Common myeloid progenitor, CD34-positive (primary cell): Measurements from ENCODE around the gene ZNF750.
A peak's percentile ranks its signal among the peaks of the same experiment; 100 is the strongest.

Experiments
- CTCF ChIA-PET: fragments of 350-600 bp; sonication (Branson Sonifier 250); formaldehyde crosslinking; loops from one replicate; lab custom pipeline; 2021; ENCODE audit warnings: antibody characterized with exemption; lab: Charles Lee
- POLR2A ChIA-PET: fragments of 350-600 bp; sonication (Branson Sonifier 250); formaldehyde crosslinking; loops from one replicate; lab custom pipeline; 2021; ENCODE audit warnings: antibody characterized with exemption; lab: Charles Lee
- DNase-seq, 3 donors: peaks; one replicate each; pipeline versions ENCODE4 v3.0.0 to v3.0.0-alpha.2; 2013
- H3K27ac ChIP-seq, 2 experiments: 1 replicate in 1 of 2; 2 replicates in 1 of 2; pipeline ENCODE4 v1.7.0; 2013; ENCODE audit warnings: inconsistent platforms in 2 of 2, low read length in 2 of 2, mild to moderate bottlenecking in 2 of 2, low read depth in 1 of 2, moderate library complexity in 1 of 2; ENCODE audit not compliant: severe bottlenecking in 2 of 2, insufficient read depth in 1 of 2, poor library complexity in 1 of 2
- H3K27me3 ChIP-seq, 5 experiments: replicated peaks in 2 of 5; 1 replicate in 3 of 5; 2 replicates in 2 of 5; pipeline versions ENCODE4 v1.6.1 to v1.7.0; 2013; ENCODE audit warnings: low read length in 4 of 5, mild to moderate bottlenecking in 2 of 5, moderate library complexity in 2 of 5, inconsistent platforms in 1 of 5; ENCODE audit not compliant: insufficient read depth in 5 of 5, control insufficient read depth in 4 of 5
- H3K36me3 ChIP-seq, 4 experiments: 1 replicate in 2 of 4; 2 replicates in 2 of 4; pipeline versions ENCODE4 v1.6.1 to v1.7.0; 2013; ENCODE audit warnings: low read length in 3 of 4, control low read depth in 1 of 4, mild to moderate bottlenecking in 1 of 4; ENCODE audit not compliant: control insufficient read depth in 4 of 4, insufficient read depth in 4 of 4
- H3K4me1 ChIP-seq, 4 experiments: 1 replicate in 3 of 4; 2 replicates in 1 of 4; pipeline versions ENCODE4 v1.6.1 to v1.7.1; 2013; ENCODE audit warnings: low read length in 3 of 4, mild to moderate bottlenecking in 3 of 4, control low read depth in 1 of 4, inconsistent platforms in 1 of 4, moderate library complexity in 1 of 4; ENCODE audit not compliant: control insufficient read depth in 4 of 4, insufficient read depth in 4 of 4; ENCODE audit errors: control extremely low read depth in 1 of 4
- H3K4me3 ChIP-seq, 7 experiments: 1 replicate in 4 of 7; 2 replicates in 3 of 7; pipeline versions ENCODE4 v1.5.1 to v1.7.0; 2013; ENCODE audit warnings: mild to moderate bottlenecking in 7 of 7, low read length in 6 of 7, moderate library complexity in 6 of 7, inconsistent platforms in 2 of 7, low read depth in 2 of 7, control low read depth in 1 of 7; ENCODE audit not compliant: insufficient read depth in 4 of 7, control insufficient read depth in 1 of 7; ENCODE audit errors: extremely low read depth in 1 of 7
- H3K9me3 ChIP-seq, 5 experiments: 1 replicate in 4 of 5; 2 replicates in 1 of 5; pipeline versions ENCODE4 v1.6.1 to v1.7.1; 2013; ENCODE audit warnings: low read length in 4 of 5, mild to moderate bottlenecking in 2 of 5, inconsistent platforms in 1 of 5, low read depth in 1 of 5, moderate library complexity in 1 of 5; ENCODE audit not compliant: control insufficient read depth in 4 of 5, insufficient read depth in 2 of 5; ENCODE audit errors: control extremely low read depth in 1 of 5
- WGBS: methylation state at CpG from one replicate; pipeline ENCODE4 v1.1.5; 2013; ENCODE audit not compliant: insufficient coverage; 5-methylcytosine and 5-hydroxymethylcytosine counted together

The ZNF750 gene

GRCh38 chr17:82863941-82864712 lies 24.3 kb upstream of the ZNF750 start:
- H3K27me3 ChIP-seq, result no peaks in the 10 kb centered on the region
- WGBS, result 78% methylated on average over 15 of the region's 18 CpGs
- peak; percentile 73 to 96 (median 95) for DNase-seq
- no peaks in the 10 kb centered on the region for H3K9me3 ChIP-seq
- ChIA-PET POLR2A (interaction anchor here (0.6 to 1.2 kb wide), 4 partner anchors 15 to 108 kb away, joined by 3 to 11 read pairs (median 4); no protein-coding TSS in a partner anchor), CTCF (interaction anchor here (0.8 to 2.6 kb wide), 5 partner anchors 10 to 20 kb away, joined by 3 to 16 read pairs (median 5); no protein-coding TSS in a partner anchor)
- peaks cover 0 to 46% (median 43%) of the 10 kb centered on the region in 4 experiments for H3K4me1 ChIP-seq
- peak overlapping the region in 1 of 2 experiments; percentile 31 for H3K27ac ChIP-seq
- peaks cover 0 to 4% (median 0%) of the 10 kb centered on the region in 4 experiments for H3K36me3 ChIP-seq
- no peak overlapping the region for H3K4me3 ChIP-seq

- POLR2A ChIA-PET, result interaction anchor here (0.6 to 1.2 kb wide), 3 partner anchors 15 to 107 kb away, joined by 4 to 11 read pairs (median 4); no protein-coding TSS in a partner anchor
- H3K9me3 ChIP-seq, result no peaks in the 10 kb centered on the region
- DNase-seq, result no peak
- H3K4me3 ChIP-seq, result no peak overlapping the region
- WGBS, result 91% methylated on average over 7 of the region's 11 CpGs
- no peak overlapping the region for H3K27ac ChIP-seq
- CTCF ChIA-PET, result interaction anchor here (0.8 to 2.6 kb wide), 7 partner anchors 9 to 81 kb away, joined by 3 to 16 read pairs (median 3); no protein-coding TSS in a partner anchor
- peaks cover 0 to 53% (median 50%) of the 10 kb centered on the region in 4 experiments for H3K4me1 ChIP-seq
- no peaks in the 10 kb centered on the region for H3K27me3 ChIP-seq
- peaks cover 0 to 4% (median 0%) of the 10 kb centered on the region in 4 experiments for H3K36me3 ChIP-seq
Observed at GRCh38 chr17:82863383-82863940, 23.6 kb upstream of the ZNF750 start.

GRCh38 chr17:82862737-82863382 lies 23.0 kb upstream of the ZNF750 start:
- no peak for DNase-seq
- no peaks in the 10 kb centered on the region for H3K9me3 ChIP-seq
- H3K27me3 ChIP-seq, result no peaks in the 10 kb centered on the region
- 95% methylated on average over 22 of the region's 25 CpGs for WGBS
- CTCF ChIA-PET, result interaction anchor here (0.8 to 2.6 kb wide), 5 partner anchors 9 to 81 kb away, joined by 3 to 16 read pairs (median 3); no protein-coding TSS in a partner anchor
- POLR2A ChIA-PET, result interaction anchor here (1.0 kb wide), 1 partner anchor 16 kb away, joined by 4 read pairs; no protein-coding TSS in a partner anchor
- peaks cover 0 to 4% (median 0%) of the 10 kb centered on the region in 4 experiments for H3K36me3 ChIP-seq
- H3K4me1 ChIP-seq, result peaks cover 0 to 57% (median 53%) of the 10 kb centered on the region in 4 experiments
- H3K27ac ChIP-seq, result no peak overlapping the region
- H3K4me3 ChIP-seq, result no peak overlapping the region

GRCh38 chr17:82862191-82862590 lies 22.4 kb upstream of the ZNF750 start:
- POLR2A ChIA-PET, result no interaction called here
- peaks cover 0 to 57% (median 54%) of the 10 kb centered on the region in 4 experiments for H3K4me1 ChIP-seq
- no peak for DNase-seq
- 100% methylated on average over 4 of the region's 8 CpGs for WGBS
- no peak overlapping the region for H3K4me3 ChIP-seq
- no peaks in the 10 kb centered on the region for H3K9me3 ChIP-seq
- CTCF ChIA-PET, result interaction anchor here (0.7 to 2.6 kb wide), 6 partner anchors 9 to 80 kb away, joined by 3 to 16 read pairs (median 3); no protein-coding TSS in a partner anchor
- peaks cover 0 to 4% (median 0%) of the 10 kb centered on the region in 4 experiments for H3K36me3 ChIP-seq
- H3K27ac ChIP-seq, result no peak overlapping the region
- H3K27me3 ChIP-seq, result no peaks in the 10 kb centered on the region

GRCh38 chr17:82861393-82861775 lies 21.6 kb upstream of the ZNF750 start:
- 100% methylated on average over 6 of the region's 12 CpGs for WGBS
- Histone ChIP-seq H3K4me1 (peaks cover 0 to 57% (median 52%) of the 10 kb centered on the region in 4 experiments), H3K27me3 (no peaks in the 10 kb centered on the region), H3K36me3 (peaks cover 0 to 4% (median 0%) of the 10 kb centered on the region in 4 experiments), H3K27ac (no peak overlapping the region), H3K9me3 (no peaks in the 10 kb centered on the region), H3K4me3 (no peak overlapping the region)
- DNase-seq, result no peak
- POLR2A ChIA-PET, result interaction anchor here (0.6 kb wide), 1 partner anchor 24 kb away, joined by 3 read pairs; no protein-coding TSS in a partner anchor
- CTCF ChIA-PET, result interaction anchor here (0.6 to 1.6 kb wide), 8 partner anchors 14 to 103 kb away, joined by 3 to 9 read pairs (median 4); no protein-coding TSS in a partner anchor

GRCh38 chr17:82860606-82861392 lies 21.0 kb upstream of the ZNF750 start:
- H3K27me3 ChIP-seq, result no peaks in the 10 kb centered on the region
- 94% methylated on average over 30 of the region's 42 CpGs for WGBS
- ChIA-PET CTCF (interaction anchor here (0.6 to 1.6 kb wide), 7 partner anchors 14 to 102 kb away, joined by 3 to 9 read pairs (median 4); no protein-coding TSS in a partner anchor), POLR2A (interaction anchor here (0.6 kb wide), 1 partner anchor 25 kb away, joined by 3 read pairs; no protein-coding TSS in a partner anchor)
- H3K9me3 ChIP-seq, result no peaks in the 10 kb centered on the region
- DNase-seq, result no peak
- peaks cover 0 to 4% (median 0%) of the 10 kb centered on the region in 4 experiments for H3K36me3 ChIP-seq
- H3K4me3 ChIP-seq, result peak overlapping the region in 4 of 7 experiments; percentile 29 to 63 (median 40)
- H3K4me1 ChIP-seq, result peaks cover 0 to 57% (median 49%) of the 10 kb centered on the region in 4 experiments
- H3K27ac ChIP-seq, result no peak overlapping the region
